Measurements from ENCODE around the gene SERHL2.
"Not testable (repeated sequence)": the region's sequence is repeated elsewhere in the genome, so short reads cannot be mapped to it uniquely, and the experiment has no call there.

Gene SERHL2

GRCh38 chr22:42536166-42536565 lies 17.6 kb upstream of the SERHL2 start:
- DNase-seq, result no peak

GRCh38 chr22:42536634-42537033 lies 17.1 kb upstream of the SERHL2 start:
- DNase-seq, result not testable (repeated sequence)

GRCh38 chr22:42537199-42537831 lies 16.4 kb upstream of the SERHL2 start:
- DNase-seq, result not testable (repeated sequence)

DNA sequence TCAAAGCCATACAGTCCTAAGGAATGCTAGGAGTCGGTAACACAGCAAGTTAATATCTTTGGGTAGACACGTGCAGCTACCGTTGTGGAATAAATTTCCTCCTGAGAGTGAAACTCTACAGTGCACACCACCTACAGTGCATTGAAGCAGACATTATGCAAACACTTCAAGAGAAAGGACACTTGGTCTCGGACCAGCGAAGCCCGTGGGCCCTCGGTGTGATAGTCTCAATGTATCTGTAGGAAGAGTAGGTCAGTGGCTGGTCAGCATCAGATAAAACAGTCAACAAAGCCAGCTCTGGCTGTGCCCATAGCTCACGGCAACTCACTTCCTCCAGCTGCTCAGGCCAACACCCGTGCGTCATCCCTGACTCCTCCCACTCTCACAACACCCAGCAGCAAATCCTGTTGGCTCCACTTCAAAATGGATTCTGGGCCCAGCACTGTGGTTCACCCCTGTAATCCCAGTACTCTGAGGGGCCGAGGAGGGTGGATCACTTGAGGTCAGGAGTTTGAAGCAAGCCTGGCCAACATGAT lies 14.5 kb upstream of the SERHL2 start:
- not testable (repeated sequence) for DNase-seq

GRCh38 chr22:42544686-42545085 lies 9.1 kb upstream of the SERHL2 start:
- DNase-seq, result no peak

DNA sequence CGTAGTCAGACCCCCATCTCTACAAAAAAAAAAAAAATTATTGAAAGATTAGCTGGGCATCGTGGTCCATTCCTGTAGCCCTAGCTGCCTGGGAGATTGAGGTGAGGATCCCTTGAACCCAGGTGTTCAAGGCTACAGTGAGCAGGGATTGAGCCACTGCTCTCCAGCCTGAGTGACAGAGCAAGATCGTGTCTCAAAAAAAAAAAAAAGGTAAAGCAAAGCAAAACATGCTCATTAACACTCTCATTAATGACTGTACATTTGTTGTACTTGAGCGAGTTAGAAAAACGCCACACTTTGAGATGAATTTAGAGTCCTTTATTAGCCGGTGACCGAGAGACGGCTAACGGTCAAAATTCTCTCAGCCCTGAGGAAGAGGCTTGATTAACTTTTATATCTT lies 6.2 kb upstream of the SERHL2 start:
- DNase-seq, result no peak

DNA sequence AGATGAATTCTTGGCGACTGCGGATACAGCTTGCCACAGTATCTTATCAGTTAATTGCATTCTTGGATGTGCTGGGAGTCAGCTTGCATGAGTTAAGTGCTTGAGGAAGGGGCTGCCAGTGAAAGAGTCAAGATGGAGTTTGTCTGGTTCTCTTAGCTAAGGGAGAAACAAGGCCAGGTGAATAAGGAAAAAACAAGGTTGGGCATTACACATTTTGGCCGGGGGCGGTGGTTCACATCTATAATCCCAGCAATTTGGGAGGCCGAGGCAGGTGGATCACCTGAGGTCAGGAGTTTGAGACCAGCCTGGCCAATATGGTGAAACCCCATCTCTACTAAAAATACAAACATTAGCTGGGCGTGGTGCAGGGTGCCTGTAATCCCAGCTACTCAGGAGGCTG lies 5.6 kb upstream of the SERHL2 start:
- not testable (repeated sequence) for DNase-seq

- no peak for DNase-seq
Observed at GRCh38 chr22:42548597-42549330, 5.0 kb upstream of the SERHL2 start.

DNA sequence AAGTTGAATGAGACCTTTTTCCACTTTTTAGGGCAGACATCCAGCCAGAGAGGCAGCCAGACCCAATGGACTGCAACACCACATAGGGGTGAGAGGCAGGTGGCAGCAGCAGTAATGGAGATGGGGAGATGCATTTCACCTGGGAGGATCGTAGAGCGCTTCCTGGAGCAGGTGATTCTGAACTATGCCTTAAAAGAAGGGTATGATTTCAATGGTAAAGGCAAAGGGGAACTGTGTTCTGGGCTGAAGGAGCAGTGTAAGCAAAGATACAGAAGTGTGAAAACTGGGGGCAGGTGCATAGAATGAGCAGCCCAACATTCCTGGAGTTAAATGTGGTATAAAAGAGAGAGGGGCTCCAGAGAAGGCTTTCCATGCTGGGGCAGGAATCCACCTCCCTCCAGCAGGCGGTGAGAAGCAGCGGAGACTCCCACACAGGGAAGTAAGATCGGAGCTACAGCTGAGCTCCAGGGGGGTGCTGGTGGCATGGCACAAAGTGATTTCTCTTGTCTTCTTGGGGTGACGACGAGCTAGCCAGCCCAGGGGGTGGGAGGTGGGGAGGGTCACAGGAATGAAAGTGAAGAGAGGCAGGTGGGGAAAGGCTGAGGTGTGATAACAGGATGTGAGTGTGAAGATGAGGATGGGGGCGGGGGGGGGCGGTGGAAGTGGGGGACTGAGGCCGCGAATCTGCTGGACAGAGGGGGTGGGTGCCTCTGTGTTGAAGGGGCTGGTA lies 4.3 kb upstream of the SERHL2 start:
- no peak for DNase-seq

DNA sequence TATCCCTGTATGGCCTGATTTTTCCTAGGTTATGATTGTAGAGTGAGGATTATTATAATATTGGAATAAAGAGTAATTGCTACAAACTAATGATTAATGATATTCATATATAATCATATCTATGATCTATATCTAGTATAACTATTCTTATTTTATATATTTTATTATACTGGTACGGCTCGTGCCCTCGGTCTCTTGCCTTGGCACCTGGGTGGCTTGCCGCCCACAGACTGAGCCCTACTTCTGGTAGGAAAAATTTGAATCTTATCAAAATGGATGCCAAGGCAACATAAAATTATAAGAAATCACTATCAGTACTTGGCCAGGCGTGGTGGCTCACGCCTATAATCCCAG lies 1.5 kb upstream of the SERHL2 start:
- not testable (repeated sequence) for DNase-seq

GRCh38 chr22:42560381-42560780 lies 6.6 kb downstream of the SERHL2 start:
- no peak for DNase-seq

GRCh38 chr22:42560781-42561180 lies 7.0 kb downstream of the SERHL2 start:
- DNase-seq, result no peak

GRCh38 chr22:42561856-42562255 lies 8.1 kb downstream of the SERHL2 start:
- no peak for DNase-seq

GRCh38 chr22:42562279-42562678 lies 8.5 kb downstream of the SERHL2 start:
- no peak for DNase-seq

DNA sequence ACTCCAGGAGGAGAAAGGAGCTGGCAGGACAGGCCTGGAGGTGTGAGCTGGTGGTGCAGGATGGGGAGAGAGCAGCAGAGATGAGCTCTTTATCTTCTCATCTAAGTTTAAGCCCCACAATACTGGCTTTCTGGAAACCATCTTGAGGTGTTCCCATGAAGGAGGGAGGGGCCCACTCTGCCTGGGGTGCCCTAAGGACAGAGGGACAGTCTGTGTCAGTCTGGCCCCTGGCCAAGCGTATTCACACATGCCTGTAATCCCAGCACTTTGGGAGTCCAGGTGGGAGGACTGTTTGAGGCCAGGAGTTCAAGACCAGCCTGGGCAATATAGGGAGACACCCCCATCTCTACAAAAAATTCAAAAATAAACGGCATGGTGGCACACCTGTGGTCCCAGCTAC lies 8.9 kb downstream of the SERHL2 start:
- no peak for DNase-seq

DNA sequence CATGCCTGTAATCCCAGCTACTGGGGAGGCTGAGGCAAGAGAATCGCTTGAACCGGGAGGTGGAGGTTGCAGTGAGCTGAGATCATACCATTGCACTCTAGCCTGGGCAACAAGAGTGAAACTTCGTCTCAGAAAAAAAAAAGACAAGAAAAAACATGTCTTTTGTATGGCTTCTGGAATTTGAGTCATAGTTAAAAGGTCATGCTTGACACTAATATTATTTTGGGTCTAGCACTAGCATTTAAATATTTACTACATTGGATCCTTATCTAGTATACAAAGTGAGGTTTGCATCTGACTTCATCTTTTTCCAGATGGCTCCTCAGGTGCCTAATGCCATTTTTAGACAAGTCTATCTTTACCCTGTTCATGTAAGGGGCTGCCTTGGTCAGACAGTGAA lies 10.2 kb downstream of the SERHL2 start:
- DNase-seq, result not testable (repeated sequence)

DNA sequence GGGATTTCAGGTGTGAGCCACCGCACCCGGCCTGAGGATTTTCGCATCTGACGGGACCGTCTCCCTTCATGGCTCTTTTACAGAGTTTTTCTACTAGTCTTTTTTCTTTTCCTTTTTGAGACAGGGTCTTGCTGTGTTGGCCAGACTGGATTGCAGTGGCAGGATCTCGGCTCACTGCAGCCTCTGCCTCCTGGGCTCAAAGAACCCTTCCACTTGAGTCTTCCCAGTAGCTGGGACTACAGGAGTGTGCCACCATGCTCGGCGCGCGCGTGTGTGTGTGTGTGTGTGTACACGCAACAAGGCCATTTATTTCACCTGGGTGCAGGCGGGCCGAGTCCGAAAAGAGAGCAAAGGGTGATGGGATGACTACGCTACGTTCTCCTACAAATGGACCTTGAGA lies 10.9 kb downstream of the SERHL2 start:
- DNase-seq, result no peak

DNA sequence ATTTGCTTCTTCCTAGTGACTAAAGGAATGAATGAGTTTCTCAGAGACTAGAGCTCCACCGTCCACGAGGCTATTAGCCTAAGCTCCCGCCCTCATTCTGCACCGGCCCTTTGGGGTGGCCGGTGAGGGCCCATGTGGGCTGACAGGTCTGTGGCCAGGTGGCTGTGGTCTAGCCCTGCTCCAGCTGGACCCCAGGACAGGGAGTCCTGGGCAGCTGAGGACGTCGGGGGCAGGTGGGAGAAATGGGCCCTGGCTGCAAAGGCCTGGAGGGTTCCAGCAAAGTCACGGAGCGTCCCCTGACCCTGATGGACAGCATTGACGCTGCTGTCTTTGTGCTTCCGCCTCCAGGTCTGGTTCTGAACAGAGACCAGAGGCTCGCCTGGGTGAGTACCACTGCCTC lies 12.2 kb downstream of the SERHL2 start:
- no peak for DNase-seq

GRCh38 chr22:42567950-42568349 lies 14.2 kb downstream of the SERHL2 start:
- DNase-seq, result not testable (repeated sequence)

- not testable (repeated sequence) for DNase-seq
Observed at GRCh38 chr22:42570580-42570979, 16.8 kb downstream of the SERHL2 start.

GRCh38 chr22:42571068-42571467 lies 17.3 kb downstream of the SERHL2 start:
- DNase-seq, result not testable (repeated sequence)

- not testable (repeated sequence) for DNase-seq
Observed at GRCh38 chr22:42574046-42574445, 20.3 kb downstream of the SERHL2 start.

DNA sequence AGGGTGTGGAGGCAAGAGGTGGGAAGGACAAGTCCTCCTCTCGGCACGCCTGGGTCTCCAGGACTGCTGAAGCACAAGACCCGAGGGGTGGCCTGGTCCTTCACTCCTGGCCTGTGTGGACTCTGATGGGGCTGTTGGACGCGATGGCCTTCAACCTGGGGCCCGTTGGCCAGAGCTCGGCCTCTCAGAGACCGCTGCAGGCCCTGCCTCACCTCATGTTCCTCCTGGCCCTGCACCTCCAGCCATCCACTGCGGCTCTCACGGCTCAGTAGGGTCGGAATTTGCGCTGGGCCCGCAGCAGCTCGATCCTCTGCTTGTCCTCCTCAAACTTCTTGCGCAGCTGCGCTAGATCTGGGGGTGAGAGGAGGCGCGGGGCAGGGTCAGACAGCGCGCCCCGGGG lies 20.7 kb downstream of the SERHL2 start:
- DNase-seq, result not testable (repeated sequence)
